ENCODE measurements around the gene ANKK1.

The ANKK1 gene

DNA sequence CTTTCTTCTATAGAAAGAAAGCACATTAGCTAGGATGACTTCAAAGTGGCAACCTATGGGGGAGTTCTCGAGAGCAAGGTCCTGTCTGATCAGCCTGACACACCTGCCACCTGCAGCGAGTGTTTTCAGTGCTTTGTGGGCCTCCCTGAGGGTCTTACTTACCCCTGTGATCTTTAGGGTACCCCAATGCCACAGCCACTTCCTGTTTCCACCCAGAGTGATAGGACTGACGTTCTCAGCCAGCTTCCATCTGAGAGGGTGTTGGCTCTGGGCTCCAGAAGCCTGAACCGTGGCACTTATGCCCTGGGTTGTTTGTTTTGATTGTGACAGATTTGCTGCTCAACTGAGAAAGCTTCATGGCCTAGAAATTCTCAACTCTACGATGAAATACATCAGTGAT lies 21.7 kb upstream of the ANKK1 start:
- DNase-seq (ENCODE audit: low read depth) = no peak
- TF ChIP-seq, protein P1, sequence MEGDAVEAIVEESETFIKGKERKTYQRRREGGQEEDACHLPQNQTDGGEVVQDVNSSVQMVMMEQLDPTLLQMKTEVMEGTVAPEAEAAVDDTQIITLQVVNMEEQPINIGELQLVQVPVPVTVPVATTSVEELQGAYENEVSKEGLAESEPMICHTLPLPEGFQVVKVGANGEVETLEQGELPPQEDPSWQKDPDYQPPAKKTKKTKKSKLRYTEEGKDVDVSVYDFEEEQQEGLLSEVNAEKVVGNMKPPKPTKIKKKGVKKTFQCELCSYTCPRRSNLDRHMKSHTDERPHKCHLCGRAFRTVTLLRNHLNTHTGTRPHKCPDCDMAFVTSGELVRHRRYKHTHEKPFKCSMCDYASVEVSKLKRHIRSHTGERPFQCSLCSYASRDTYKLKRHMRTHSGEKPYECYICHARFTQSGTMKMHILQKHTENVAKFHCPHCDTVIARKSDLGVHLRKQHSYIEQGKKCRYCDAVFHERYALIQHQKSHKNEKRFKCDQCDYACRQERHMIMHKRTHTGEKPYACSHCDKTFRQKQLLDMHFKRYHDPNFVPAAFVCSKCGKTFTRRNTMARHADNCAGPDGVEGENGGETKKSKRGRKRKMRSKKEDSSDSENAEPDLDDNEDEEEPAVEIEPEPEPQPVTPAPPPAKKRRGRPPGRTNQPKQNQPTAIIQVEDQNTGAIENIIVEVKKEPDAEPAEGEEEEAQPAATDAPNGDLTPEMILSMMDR (IDR thresholded peaks at IDR 0.05; ENCODE audit: control insufficient read depth, insufficient read depth, low read depth, low read length, missing control alignments) = no peak
- H3K4me3 ChIP-seq (ENCODE audit: control insufficient read depth, low read depth, low read length) = no peak overlapping the region

DNA sequence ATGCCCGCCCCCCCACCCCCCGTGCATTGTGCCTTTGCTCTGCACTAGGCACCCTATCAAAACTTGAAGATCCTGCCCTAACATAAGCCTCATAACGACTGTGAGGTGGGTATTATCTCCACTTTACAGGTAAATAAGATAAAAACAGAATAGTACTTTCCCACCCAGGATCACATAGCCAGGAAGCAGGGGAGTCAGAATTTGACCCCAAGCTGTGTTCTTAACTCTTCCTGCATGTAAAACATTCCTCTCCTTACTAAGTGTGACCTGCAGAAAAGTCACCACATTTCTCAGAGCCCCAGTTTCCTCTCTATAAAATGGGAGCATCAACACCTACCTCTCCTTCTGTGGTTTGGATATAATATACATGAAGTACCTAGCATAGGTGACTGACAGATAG lies 18.2 kb upstream of the ANKK1 start:
- no peak overlapping the region for H3K4me3 ChIP-seq (ENCODE audit: control insufficient read depth, low read depth, low read length)
- TF ChIP-seq, protein P1 (IDR thresholded peaks at IDR 0.05; ENCODE audit: control insufficient read depth, insufficient read depth, low read depth, low read length, missing control alignments) = no peak
- no peak for DNase-seq (ENCODE audit: low read depth)

DNA sequence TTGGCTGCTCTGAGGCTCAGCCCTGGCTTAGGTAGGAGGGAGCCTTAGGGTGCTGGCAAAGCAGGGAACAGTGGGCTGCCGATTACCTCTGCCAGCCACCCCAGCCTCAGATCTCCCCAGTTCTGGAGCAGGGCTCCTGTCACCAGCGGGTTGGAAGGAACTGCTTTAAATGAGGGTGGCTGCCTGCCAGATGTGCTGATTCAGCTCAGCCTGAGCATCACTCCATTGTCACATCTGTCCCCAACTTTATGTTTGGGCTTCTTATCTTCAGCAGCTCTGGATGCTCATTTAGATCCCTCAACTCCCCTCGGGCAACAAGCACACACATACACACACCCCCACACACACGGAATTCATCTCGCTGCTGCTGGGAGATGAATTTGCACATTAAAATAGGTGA lies 16.9 kb upstream of the ANKK1 start:
- no peak overlapping the region for H3K4me3 ChIP-seq (ENCODE audit: control insufficient read depth, low read depth, low read length)
- DNase-seq (ENCODE audit: low read depth) = no peak
- TF ChIP-seq, protein P1 (IDR thresholded peaks at IDR 0.05; ENCODE audit: control insufficient read depth, insufficient read depth, low read depth, low read length, missing control alignments) = no peak

DNA sequence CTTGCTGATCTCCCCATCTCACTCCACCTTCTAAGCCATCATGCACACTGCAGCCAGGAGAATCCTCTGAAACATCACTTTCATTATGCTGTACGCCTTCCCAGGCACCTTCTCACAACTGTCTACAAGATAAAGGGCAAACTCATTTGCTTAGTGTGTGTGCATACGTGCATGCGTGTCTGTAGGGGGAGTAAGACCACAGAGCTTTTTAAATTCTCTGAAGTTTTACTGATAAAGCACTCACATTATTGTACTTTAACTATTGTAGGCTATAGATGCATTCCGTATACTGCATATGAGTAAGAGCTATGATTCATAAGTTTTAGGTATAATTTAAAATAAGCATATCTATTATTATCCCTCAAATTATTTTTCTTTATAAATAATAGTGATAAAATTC lies 15.3 kb upstream of the ANKK1 start:
- TF ChIP-seq, protein P1 (IDR thresholded peaks at IDR 0.05; ENCODE audit: control insufficient read depth, insufficient read depth, low read depth, low read length, missing control alignments) = no peak
- no peak for DNase-seq (ENCODE audit: low read depth)

DNA sequence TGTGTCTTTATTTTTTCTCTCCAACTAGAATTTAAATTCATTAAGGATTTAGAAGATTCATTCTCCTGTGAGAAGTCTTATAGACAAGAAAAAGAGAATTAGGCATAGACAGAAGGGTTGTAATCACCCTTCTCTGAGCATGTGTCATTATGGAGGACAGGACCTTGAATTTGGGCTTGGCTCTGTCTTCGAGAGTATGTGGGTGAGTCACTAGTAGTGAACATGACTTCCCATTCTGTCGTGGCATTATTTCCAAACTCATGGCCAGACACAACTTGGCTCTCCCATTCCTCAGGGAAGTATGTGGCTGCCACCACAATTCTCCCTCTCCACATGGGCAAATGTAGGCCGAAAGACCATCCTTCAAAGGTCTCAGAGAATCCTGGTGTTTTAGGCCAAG lies 14.3 kb upstream of the ANKK1 start:
- peak; percentile 16 for DNase-seq (ENCODE audit: low read depth)
- TF ChIP-seq, protein P1 (IDR thresholded peaks at IDR 0.05; ENCODE audit: control insufficient read depth, insufficient read depth, low read depth, low read length, missing control alignments) = no peak
- H3K4me3 ChIP-seq (ENCODE audit: control insufficient read depth, low read depth, low read length) = no peak overlapping the region

More for the DNA sequence above, 15.3 kb upstream of the ANKK1 start:
- no peak overlapping the region for H3K4me3 ChIP-seq (ENCODE audit: control insufficient read depth, low read depth, low read length)

DNA sequence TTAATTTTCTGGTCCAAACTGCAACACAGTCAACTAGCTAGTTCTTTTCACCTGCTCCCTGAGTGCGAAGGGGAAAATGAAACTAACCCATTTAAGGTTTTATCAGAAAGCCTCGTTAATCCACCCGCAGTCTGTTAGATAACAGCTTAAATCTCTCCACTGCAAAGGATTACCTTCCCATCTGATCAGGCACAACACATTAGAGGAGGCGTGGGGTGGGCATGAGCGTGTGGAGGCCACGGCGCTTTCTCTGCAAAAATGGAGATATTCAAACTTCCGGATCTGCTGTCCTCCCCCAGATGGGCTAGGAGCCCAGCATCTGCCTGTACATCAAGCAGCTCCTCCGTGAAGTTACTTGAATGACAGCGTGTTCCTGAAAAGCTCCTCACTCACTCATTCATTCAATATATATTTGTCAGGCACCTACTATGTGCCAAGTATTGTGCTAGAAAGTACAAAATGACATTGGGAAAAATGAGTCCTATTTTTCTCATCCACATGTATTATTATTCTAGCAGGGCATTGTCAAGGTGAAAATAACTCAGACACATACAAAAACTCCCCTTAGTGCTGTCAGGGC lies 13.5 kb upstream of the ANKK1 start:
- TF ChIP-seq, protein P1 (IDR thresholded peaks at IDR 0.05; ENCODE audit: control insufficient read depth, insufficient read depth, low read depth, low read length, missing control alignments) = no peak
- H3K4me3 ChIP-seq (ENCODE audit: control insufficient read depth, low read depth, low read length) = no peak overlapping the region
- DNase-seq (ENCODE audit: low read depth) = no peak

DNA sequence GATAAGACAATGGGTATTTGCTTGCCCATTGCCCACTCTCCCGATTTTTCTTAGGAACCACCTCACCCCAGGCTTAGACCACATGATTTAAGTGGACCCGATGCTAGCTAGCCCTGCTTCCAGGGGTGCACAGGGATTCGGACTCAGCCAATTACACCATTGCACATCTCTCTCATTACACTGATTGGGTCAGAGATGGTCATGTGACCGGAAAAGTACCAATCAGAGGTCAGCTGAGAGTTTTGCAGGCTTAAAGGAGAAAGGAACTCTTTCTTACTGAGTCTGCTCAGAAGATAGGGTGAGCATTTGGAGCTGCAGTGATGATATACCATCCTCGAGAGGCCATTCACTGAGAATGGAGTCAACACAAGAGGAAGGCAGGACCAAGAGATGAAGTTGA lies 12.2 kb upstream of the ANKK1 start:
- no peak overlapping the region for H3K4me3 ChIP-seq (ENCODE audit: control insufficient read depth, low read depth, low read length)
- TF ChIP-seq, protein P1 (IDR thresholded peaks at IDR 0.05; ENCODE audit: control insufficient read depth, insufficient read depth, low read depth, low read length, missing control alignments) = no peak
- no peak for DNase-seq (ENCODE audit: low read depth)

Measured in AG09309 (cell line).